HG03139 (cell line): ENCODE results near the gene PSIP1.
"Not testable (repeated sequence)": the region's sequence is repeated elsewhere in the genome, so short reads cannot be mapped to it uniquely, and the experiment has no call there.

Source experiments
- ATAC-seq: cut with Tn5 transposase; IDR thresholded peaks from one replicate; pipeline ENCODE4 v1.9.1; 2021; ENCODE audit not compliant: unreplicated experiment

PSIP1 gene

DNA sequence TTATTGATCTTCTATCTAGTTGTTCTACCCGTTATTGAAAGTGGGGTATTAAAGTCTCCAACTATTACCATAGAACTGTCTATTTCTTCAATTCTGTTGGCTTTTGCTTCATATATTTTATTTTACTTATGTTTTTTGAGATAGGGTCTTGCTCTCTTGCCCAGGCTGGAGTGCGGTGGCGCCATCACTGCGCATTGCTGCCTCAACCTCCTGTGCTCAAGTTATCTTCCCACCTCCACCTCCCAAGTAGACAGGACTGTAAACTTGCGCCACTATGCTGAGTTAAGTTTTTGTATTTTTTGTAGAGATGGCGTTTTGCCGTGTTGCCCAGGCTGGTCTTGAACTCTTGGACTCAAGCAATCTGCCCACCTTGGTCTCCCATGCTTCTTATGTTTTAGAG is 71.9 kb downstream of the PSIP1 start:
- no peak for ATAC-seq

DNA sequence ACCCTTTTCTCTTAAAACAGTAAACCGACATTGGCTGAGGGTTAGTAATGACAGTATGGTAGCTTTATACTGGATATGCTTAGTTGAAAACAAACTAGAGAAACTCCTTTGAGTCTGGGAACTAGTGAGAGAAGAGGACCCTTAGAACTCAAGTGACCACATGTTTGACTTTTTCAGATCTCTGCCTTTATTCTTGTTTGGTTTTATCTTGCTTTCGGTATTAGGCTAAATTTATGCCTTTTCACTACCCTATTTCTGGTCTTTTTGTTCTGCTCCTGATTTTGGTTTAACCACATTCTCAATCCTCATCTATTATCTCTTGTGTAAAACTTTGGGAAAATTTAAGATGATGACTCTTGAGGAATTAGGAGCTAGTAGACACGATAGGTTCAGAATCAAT is 77.1 kb downstream of the PSIP1 start:
- no peak for ATAC-seq

DNA sequence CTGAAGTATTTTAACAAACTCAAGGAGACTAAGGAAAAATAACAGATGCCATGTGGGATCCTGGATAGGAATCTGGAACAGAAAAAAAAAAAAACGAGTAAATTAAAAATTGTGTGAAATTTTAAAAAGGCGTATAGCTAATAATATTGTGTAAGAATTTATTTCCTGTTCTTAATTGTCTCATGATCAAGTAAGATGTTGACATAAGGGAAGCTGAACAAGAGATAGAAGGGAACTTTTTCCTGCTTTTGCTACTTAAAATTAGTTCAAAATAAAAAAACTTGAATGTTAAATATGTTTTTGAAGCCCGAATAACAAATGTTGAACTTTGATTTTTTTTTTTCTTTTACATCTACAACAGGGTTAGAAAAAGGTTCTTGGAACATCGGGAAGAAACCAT is 77.6 kb downstream of the PSIP1 start:
- no peak for ATAC-seq

DNA sequence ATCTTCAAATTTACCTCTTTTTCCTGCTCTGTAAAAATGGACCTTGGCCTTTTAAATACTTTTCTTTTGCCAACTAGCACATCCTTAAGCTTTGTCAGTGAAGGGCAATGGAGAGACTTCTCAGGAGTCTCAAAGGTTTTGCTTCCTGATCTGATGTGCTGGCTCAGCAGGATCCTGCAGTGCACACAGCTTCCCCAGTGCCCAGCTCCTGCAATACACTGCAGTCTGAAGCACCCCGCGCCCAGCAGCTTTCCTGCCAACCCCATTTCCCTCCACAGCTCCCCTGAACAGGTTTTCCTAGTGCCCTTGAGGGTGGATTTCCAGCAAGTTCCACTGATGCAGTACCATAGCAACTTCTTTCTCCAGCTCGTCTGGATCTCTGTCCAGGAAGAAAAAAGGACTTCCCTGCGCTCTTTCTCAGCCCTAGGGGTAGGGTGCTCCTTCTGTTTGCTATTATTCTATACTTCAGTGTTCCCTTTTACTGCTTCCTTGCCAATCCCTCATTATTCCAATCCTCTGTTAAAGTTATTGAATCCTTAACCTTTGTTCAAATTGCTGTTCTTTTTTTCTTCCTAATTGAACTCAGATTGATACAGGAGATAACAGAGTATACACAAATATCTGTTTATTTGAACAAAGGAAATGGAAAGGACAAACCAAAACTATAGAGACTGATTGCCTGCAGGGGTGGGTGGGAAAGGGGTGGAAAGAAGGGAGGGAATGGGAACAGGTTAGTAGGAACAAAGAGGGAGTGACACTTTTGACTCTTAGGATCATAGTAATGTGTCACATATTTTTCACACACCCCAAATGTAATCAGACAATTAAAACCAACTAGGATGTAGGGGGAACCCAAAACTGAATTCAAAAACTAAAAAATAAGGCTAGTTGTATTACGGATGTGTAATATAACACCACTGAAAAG is 79.6 kb downstream of the PSIP1 start:
- no peak for ATAC-seq

DNA sequence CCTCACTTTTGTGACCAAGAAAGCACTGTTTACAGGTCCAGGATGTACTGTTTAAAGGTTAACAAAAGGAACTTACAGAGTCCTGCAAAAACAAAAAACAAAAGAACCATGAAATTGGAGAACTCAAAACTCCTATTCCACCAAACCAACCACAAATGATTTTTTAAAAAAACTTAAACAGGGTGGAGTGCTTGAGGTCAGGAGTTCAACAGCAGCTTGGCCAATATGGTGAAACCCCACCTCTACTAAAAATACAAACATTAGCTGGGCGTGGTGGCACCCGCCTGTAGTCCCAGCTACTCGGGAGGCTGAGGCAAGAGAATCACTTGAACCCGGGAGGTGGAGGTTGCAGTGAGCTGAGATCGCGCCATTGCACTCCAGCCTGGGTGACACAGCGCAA is 83.1 kb downstream of the PSIP1 start:
- ATAC-seq: not testable (repeated sequence)

DNA sequence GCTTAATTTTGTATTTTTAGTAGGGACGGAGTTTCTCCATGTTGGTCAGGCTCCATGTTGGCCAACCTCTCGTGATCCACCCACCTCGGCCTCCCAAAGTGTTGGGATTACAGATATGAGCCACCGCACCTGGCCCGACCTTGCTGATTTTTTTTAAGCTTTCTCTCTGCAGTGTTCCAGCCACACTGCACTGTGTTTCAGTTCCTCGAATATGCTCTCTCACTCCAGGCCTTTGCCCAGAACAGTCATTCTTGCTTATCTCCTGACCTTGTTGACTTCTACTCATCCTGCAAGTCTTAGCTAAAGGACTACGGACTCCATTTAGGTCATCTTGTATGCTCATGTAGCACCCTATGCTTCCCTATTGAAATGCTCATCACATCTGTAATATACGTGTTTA is 84.8 kb downstream of the PSIP1 start:
- ATAC-seq: peak; percentile 38

DNA sequence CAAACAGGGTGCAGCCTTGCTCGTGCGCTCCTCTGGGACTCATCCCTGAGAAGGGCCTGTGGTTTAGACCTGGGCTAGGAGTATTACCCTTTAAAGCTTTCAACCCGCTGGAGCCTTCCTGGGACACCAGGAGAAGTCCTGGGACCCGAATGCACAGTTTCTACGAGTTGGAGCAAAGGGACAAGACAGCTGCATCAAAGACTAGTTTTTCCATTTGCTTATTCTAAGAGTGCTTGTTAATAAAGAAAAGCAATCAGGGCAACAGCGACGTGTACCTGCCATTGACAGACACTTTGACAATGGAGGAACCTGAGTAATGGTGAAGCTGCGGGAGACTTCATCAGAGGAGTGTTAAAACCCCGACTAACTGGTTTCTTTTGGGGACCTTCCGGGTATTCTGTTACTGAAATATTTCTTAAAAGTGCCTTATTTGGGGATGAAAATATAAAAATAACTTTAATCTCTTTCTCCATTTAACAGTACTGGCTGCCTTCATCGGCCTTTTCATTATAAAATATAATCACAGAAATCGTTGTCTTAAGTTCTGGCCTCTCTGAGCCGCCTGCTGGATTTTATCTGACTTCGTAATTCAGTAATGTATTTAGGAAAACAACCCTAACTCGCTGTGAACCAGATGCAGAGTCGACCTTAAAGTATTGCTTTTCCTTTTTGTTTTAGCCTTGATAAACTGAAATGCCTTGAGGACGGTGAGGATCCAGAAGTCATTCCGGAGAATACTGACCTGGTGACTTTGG is 87.4 kb downstream of the PSIP1 start:
- peak; percentile 13 for ATAC-seq

DNA sequence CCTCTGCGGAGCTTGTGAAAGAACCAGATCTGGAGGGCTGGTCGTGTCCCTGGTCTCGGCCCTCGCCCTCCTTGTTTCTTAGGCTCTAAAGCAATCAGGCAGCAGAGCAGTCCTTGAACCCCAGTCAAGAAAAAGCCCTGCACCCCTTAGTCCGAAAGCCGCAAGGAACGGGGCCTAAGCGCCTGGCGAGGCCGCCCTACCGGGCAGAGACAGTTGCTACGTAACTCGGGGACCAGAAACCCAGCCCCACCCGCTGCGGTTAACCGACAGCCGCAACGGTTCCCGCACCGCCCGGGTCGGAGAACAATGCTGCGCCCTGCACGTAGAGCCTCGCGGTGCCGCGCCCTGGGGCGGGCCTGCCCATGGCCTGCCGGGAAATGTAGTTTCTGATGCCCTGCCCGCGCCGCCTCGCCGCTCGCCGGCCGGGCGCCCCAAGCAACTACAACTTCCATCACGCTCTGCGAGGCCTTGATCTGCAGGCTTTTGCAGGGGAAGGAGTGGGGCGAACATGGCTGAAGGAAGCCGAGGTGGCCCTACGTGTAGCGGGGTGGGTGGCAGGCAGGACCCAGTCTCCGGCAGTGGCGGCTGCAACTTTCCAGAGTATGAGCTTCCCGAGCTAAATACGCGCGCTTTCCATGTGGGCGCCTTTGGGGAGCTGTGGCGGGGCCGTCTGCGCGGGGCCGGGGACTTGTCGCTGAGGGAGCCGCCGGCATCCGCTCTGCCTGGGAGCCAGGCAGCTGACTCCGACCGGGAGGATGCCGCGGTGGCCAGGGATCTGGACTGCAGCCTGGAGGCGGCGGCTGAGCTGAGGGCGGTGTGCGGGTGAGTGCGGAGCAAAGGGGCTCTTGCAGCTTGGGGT is 88.2 kb downstream of the PSIP1 start, which contains the start of gene SNAPC3:
SNAPC3 (plus strand) TSS at position 505 of the 859 bp plus-strand sequence; CDS start at position 509, 4 bp downstream.
- ATAC-seq: peak; percentile 96

DNA sequence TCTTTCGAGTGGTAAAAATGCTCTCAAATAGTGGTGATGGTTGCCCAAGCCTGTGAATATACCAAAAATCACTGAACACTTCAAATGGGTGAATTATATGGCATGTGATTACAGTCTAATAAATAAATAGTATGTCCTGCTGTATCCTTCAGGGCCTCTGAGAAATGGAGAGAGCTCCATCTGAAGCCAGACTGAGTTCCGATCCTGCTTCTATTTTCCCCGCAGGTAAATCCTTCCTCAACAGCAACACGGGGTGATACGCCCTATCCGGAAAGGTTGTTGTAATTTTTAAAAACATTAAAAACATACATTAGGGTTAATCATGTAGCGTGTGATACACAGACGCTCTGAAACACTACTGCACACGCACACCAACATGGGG is 88.8 kb downstream of the PSIP1 start:
- no peak for ATAC-seq

DNA sequence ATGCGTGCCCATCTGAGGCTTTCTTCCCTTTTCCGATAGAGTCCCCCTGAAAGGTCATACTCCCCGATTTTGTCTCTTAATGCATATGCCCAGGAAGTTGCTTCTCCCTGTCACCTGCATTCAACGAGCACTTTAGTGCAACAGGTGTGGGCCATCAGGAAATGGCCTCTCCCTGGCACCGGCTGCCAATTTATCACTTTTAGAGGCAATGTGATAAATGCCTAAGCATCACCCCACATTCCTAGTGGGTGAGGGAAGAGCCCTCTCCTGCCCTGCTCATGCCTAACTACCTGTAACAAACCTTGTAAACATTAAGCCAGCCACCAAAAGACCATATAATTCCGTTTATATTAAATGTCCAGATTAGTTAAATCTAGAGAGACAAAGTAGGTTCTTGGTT is 89.2 kb downstream of the PSIP1 start:
- ATAC-seq: no peak

DNA sequence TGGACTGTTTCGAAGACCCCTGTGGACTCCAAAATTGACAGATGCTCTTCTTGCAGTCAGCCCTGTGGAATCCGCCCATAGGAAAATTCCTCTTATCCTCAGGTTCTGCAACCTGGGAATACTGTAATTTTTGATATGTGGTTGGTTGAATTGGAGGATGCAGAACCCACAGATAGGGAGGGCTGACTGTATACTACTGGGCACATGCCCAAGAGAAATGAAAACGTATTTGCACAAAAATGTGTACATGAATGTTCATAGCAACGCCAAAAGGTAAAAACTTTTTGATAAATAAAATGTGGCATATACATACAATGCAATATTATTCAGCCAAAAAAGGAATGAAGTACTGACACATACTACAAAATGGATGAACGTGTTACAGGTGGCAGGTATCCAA is 90.0 kb downstream of the PSIP1 start:
- ATAC-seq: no peak

DNA sequence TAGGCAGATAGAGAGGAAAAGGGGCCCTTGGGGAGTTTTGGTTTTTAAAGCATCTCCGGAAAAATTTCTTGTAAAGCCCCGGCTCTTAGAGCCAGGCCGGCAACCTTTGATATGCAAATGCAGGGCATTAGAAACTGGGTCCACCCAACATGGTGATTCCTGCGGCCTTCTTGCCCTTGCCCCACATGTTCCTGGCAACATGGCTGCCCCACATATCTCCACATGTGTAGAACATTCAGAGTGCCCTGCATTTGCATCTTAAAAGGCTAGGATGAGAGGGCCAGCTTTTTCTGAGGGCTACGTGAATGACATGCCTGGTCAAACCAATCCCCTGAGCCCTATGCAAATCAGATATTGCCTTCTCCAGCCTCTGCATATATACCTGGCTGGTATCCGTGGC is 93.1 kb downstream of the PSIP1 start:
- no peak for ATAC-seq

DNA sequence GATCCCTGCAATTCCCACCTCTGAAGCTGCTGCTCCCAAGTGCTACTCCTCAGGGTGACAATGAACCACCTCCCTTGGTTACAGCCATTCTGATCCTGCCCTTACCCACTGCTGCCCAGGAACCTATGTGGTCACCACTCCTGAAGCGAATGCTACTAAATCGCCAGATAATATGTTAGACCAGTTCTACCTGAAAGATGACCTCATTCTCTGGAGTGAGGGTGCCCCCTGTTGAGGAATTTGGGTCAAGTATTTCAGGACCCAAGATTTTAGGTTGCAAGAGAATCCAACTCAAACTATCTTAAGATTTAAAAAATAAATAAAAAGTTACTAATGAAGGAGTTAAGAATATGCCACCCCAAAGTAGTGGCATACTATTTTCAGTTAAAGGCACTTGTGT is 93.9 kb downstream of the PSIP1 start:
- ATAC-seq: no peak
